GM12892 (cell line): ENCODE results near the gene BUB3.

Source experiments
- POLR2A ChIP-seq: IDR thresholded peaks from 2 replicates; pipeline ENCODE4 v1.6.1; 2011; ENCODE audit warnings: low read depth, low read length, control low read depth
- POLR2AphosphoS5 ChIP-seq: IDR thresholded peaks from 2 replicates; pipeline ENCODE4 v1.6.1; 2011; ENCODE audit warnings: low read depth, low read length, control low read depth
- TAF1 ChIP-seq: IDR thresholded peaks from 2 replicates; pipeline ENCODE4 v1.6.1; 2011; ENCODE audit warnings: low read depth, mild to moderate bottlenecking, control low read depth, low read length, borderline replicate concordance

- TF ChIP-seq POLR2A: no peak
- no peak for TF ChIP-seq POLR2AphosphoS5
- TF ChIP-seq TAF1: no peak
These were observed 36.4 kb upstream of the BUB3 start for GRCh38 chr10:123117644-123118417.
